NCI-H2171 treated with DMSO at 0.1 percent for 48 hours (cell line): Measurements from ENCODE around the gene FAM131B.

Source experiments
- DNase-seq: peaks from one replicate; lab custom pipeline; 2025; lab: John Stamatoyannopoulos, UW

Gene FAM131B

DNA sequence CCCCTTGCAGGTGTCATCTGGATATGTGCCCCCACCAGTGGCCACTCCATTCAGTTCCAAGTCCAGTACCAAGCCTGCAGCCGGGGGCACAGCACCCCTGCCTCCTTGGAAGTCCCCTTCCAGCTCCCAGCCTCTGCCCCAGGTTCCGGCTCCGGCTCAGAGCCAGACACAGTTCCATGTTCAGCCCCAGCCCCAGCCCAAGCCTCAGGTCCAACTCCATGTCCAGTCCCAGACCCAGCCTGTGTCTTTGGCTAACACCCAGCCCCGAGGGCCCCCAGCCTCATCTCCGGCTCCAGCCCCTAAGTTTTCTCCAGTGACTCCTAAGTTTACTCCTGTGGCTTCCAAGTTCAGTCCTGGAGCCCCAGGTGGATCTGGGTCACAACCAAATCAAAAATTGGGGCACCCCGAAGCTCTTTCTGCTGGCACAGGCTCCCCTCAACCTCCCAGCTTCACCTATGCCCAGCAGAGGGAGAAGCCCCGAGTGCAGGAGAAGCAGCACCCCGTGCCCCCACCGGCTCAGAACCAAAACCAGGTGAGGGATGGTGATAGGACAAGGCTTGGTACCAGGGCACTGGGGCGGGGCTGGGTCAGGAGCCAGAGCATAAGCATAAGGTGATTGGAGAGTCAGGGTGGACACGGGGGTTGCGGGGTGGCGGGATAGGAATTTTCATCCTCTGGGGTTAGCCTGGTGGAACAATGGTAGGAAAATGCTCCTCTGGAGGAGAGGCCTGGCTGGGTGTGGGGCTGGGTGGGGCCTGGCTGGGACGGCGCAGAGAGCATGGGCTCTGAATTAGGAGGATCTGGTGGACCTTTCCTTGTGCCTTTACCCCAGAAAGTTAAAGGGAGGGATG is 20.5 kb upstream of the FAM131B start:
- no peak for DNase-seq

DNA sequence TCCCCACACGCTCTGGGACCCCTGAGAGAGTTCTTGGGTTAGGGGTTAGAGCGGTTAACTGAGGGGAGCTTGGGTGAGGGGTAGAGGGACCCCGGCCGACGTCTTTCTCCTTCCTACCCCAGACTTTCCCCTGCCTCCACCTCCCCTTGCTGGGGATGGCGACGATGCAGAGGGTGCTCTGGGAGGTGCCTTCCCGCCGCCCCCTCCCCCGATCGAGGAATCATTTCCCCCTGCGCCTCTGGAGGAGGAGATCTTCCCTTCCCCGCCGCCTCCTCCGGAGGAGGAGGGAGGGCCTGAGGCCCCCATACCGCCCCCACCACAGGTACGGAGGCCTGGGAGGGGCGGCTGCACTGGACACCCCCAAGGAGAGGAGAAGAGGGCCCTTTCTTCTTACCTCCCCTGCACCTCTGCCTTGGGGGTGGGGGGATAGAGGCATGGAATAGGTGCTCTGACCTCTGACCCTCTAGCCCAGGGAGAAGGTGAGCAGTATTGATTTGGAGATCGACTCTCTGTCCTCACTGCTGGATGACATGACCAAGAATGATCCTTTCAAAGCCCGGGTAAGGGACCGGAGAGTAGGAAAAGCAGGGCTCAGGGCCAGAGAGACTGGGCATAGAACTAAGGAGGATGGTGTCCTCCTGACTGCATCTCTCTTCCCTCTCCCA is 19.7 kb upstream of the FAM131B start:
- no peak for DNase-seq

GRCh38 chr7:143381427-143382125 is 19.1 kb upstream of the FAM131B start:
- DNase-seq, result peak; percentile 64

GRCh38 chr7:143380646-143381426 is 18.3 kb upstream of the FAM131B start, which contains the start of gene ZYX:
TSS of gene ZYX (plus strand) at chr7:143381345. CDS start at chr7:143381572, 227 bp downstream.
- peak; percentile 79 for DNase-seq

DNA sequence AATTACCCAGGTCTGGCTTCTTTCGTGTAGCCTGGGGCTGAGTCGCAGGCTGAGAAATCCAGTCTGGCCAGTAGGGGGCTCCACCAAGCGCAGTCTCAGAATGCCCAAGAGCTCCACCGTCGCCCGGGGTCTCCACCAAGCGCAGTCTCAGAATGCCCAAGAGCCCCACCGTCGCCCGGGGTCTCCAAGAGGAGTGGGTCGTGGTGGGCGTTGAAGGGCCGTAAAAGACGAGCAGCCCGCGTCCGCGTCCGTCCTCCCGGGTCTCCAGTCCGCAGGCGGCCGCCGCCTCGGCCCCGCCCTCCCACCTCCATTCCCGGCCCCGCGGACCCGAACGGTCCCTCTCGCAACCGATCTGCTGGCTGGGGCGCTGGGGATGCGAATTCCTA is 17.7 kb upstream of the FAM131B start:
- DNase-seq, result peak; percentile 83

DNA sequence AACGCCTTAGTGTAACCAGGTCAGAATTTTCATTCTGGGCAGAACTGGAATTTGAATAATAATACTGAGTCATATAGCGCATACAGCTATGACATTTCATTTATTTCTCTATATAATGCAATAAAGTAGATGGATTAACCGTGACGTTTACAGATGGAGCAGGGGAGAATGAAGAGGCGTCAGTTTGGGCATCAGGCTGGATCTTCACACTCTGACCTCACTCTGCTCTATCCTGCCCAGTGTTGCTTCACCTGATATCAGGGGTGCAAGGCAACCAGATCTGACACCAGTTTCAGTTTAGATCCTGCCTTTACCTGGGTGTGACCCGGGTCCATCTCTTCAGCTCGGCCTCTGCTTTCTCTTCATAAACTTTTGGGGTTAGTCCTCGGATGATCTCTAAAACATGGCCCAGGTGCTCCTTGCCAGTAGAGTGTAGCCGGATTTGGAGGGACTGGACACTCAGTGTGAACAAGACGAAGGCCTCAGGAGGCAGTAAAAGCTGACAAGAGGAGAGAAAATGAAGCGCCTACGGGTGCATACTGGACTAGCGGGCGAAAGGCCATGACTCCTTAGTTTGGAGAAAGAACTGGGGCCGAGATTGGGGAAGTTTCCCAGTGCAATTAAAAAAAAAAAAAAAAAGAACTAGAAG is 17.2 kb upstream of the FAM131B start:
- DNase-seq, result no peak

DNA sequence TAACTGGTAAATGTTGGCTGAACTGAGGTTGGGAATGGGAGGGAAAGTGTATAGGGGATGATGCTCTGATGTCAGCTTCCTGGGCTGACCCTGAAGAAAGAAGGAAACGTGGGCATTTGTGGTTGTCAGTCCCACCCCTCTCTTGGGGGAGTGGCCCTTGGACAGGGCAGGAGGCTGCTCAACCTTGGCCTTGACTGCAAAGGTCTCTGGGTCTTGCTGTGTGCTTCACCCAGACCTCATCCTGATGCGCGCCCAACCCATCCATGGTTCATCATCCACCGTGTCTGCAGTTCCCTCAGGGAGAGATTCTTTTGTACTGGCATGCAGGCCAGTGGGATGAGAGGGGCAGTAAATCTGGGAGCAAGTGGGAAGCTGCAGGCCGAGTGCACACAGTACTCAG is 13.9 kb upstream of the FAM131B start:
- DNase-seq, result no peak

DNA sequence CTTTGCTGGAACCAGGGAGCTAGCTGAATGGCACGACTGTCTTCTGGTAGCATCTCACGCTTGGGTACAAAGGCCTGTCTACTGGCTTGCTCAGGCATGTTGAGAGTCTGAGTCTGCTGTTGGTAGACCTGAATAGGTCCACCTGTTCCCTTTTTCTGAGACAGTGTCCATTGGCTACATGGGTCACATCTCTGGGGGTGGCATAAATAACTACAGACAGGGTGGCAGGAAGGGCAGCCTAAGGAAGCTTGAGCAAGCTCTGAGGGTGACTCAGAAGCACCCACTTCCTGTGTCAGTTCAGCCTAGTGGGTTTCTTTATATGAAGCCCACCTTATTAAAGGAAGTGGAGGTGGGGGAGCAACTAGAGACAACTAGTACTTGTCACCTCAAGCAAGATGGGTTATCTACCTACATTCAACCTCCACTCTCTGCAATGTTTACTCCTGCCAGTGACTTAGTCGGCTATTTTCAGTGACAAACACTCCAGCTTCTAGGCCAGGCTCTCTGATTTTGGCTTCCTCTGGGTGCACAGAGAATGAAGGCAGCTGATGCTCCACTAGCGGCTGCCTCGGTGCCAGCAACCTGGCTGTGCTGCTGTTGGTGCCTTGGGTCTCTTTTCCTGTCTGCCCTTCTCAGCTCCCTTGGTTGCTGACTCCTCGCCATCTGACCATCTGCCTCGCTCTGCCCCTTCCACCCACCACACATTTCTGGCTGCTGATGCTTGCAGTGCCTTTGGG is 13.0 kb upstream of the FAM131B start:
- no peak for DNase-seq

DNA sequence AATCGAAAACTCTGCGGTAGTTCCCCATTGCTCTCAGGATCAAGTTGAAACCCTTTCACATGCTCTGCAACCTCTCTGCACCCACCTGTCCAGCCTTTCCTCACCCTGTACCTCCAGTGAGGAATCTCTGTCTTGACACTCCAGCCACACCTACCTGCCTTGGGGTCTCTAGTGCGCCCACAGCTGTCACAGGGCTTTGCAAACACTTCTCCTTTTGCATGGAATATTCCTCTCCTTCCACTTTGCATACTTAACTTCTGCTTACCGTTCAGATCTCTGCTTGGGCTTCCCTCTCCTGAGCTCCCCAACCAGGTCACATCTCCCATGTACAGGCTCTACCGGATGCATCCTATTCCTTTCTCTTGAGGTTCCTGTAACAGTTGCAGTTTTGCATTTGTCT is 12.0 kb upstream of the FAM131B start:
- DNase-seq, result no peak

DNA sequence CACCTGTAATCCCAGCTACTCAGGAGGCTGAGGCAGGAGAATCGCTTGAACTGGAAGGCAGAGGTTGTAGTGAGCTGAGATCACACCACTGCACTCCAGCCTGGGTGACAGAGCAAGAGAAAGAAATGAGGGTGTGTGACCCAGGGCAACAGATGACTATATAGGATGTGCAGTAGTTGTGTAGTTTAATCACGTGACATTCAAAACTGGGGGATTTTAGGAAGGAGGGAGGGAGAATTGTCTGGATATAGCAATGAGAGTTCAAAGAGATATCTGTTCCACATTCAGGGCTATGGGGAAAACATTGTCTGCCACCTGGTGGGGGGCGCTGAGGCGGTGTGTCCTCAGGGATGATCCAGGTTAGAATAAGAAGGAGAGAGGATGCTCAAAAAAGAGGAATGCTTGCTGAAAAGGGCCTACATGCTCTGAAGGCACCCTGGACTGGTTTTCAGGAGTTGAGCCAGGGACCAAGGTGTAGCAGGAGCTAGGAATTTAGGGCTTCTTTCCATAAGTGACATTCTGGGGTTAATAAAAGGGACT is 10.8 kb upstream of the FAM131B start:
- no peak for DNase-seq

DNA sequence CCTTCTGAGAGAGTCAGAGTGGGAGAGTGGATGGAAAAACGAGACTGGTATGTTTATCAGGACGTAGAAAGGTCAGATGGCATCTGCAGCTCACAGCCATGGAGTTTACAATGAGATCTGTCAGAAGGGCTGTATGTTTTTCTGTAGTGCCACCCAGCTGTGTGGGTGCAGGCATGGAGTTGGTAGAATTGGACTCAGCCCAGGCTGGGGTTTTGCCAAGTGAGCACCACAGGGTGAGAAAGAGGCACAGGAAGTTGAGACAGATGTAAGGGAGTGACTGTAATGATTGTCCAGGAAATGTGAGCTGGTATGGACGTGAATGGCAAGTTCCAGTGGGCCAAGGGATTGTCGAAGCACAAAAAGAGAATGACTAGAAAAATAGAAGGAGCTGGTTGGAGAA is 9.6 kb upstream of the FAM131B start:
- no peak for DNase-seq

GRCh38 chr7:143369678-143370651 is 7.5 kb upstream of the FAM131B start:
- DNase-seq, result no peak

DNA sequence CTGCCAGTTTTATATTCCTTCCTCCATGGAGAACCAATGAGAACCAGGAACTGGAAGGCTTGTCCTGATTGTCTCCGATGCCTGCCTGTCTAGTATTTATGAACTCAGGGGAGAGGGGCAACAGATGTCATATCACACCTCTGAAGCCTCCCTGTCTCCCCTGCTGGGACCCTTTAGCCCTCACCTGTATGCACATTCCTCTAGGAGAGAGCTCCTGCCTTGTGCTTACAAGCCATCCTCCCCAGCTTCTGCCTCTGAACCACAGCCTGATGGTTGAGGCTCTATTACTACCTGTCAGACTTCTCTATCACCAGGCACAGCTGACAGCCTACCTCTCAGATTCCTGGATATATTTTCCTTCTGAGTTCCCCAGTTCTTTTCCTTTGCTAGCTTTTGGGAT is 5.9 kb upstream of the FAM131B start:
- no peak for DNase-seq

DNA sequence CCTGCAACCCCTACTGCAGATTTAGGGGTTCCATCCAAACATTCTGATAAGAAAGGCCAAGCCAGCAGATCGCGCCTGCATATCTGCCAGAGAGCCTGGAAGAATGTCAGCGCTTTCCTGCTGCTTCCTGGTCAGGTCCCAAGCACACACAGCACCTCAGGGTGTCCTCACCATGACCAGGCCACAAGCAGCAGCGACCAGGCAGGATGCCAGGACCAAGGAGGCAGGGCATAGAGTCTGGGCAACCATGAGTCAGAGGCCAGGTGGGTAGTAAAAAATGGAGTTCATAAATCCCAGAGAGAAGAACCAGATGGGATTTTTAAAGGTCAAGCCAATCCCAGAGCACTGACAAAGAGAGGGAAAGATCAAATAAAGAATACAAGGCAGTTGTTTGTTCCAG is 5.5 kb upstream of the FAM131B start:
- DNase-seq, result no peak

- DNase-seq, result no peak
Measured at GRCh38 chr7:143363016-143363937, 764 bp upstream of the FAM131B start.

- DNase-seq, result peak; percentile 40
Measured at GRCh38 chr7:143361552-143362130, 872 bp downstream of the FAM131B start.

DNA sequence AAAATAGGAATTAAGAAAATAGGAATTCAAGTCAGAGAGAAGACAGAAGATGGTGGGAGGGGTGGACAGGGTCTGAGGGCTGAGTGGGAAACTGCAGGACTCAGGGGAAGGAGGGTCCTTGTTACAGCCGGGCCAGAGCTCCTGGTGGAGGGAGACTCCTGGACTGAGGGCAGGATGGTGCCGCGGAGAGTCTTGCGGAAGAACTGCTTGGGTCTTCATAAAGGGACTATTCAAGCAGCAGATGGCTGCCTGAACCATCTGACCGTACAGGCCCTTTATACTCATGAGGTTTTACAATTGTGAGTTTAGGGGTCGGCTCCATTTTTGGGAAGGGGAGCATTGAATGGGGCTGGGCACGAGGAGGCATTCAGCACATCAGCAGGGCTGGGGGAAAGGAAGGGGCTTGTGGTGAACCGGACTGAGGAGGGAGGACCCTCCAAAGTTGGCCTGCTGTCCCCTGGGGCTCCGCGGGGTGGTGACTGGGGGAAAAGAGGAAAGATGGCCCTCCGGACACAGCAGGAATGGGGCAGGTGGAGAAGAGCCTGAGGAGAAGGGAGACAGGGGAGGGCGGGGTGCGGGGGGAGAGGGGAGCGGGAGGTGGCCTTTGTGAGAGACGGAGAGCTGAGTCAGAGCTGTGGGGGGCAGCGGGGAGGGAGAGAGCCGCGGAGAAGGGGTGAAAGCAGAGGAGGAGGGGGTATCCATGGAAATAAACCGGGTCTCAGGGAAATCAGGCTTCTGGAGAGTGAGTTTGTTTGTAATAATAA is 1.5 kb downstream of the FAM131B start:
- peak; percentile 33 for DNase-seq
